WERI-Rb-1 (cell line): ENCODE results near the gene GRID1.

Experiments used
- DNase-seq: peaks from one replicate; pipeline ENCODE4 v3.0.0-alpha.2; 2020
- H3K27ac ChIP-seq: fragments of 250-450 bp; sonication (Bioruptor Pico); 2 replicates; pipeline ENCODE4 v1.5.1; 2020; ENCODE audit warnings: mild to moderate bottlenecking, moderate library complexity
- H3K27me3 ChIP-seq: fragments of 250-450 bp; sonication (Bioruptor Pico); 2 replicates; pipeline ENCODE4 v1.5.1; 2021; ENCODE audit warnings: mild to moderate bottlenecking, low read depth, moderate library complexity; ENCODE audit not compliant: insufficient read depth, severe bottlenecking
- H3K36me3 ChIP-seq: fragments of 250-450 bp; sonication (Bioruptor Pico); 2 replicates; pipeline ENCODE4 v1.5.1; 2020; ENCODE audit warnings: mild to moderate bottlenecking, moderate library complexity
- H3K4me3 ChIP-seq: 2 replicates; pipeline ENCODE4 v1.5.1; 2011; ENCODE audit warnings: low read depth, mild to moderate bottlenecking, control low read depth, low read length
- H3K9me3 ChIP-seq: fragments of 250-450 bp; sonication (Bioruptor Pico); 2 replicates; pipeline ENCODE4 v1.5.1; 2021; ENCODE audit warnings: mild to moderate bottlenecking, moderate library complexity; ENCODE audit not compliant: severe bottlenecking
- CTCF ChIP-seq: IDR thresholded peaks from 2 replicates; pipeline ENCODE4 v1.5.1; 2011; ENCODE audit warnings: low read depth, mild to moderate bottlenecking, control low read depth, inconsistent platforms, low read length

GRID1 gene

GRCh38 chr10:85993840-85994507 is 372.6 kb downstream of the GRID1 start:
- Histone ChIP-seq H3K27me3 (no peaks in the 10 kb centered on the region), H3K4me3 (no peak overlapping the region), H3K27ac (no peak overlapping the region), H3K9me3 (no peaks in the 10 kb centered on the region), H3K36me3 (no peaks in the 10 kb centered on the region)
- TF ChIP-seq CTCF: no peak
- DNase-seq: no peak

DNA sequence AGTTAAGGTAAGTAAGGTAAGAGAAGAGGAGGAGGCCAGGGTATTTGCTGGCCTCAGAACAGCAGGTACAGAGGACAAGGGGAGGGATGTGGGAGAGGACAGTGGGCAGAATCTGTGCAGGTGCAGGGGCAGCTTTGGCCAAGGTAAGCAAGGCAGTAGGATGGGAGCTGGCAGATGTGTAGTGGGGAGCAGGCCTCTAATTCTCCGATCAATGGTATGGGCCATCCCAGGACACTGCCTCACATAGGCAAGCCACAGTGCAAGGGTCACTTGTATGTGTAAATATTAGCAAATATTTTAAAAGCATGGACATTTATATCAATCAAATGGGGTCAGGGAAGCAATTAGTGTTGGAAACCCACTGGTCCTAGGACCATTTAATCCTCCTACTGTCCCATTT is 373.5 kb downstream of the GRID1 start:
- Histone ChIP-seq H3K27me3 (no peaks in the 10 kb centered on the region), H3K27ac (no peak overlapping the region), H3K9me3 (no peaks in the 10 kb centered on the region), H3K4me3 (no peak overlapping the region), H3K36me3 (no peaks in the 10 kb centered on the region)
- no peak for DNase-seq
- no peak for TF ChIP-seq CTCF

DNA sequence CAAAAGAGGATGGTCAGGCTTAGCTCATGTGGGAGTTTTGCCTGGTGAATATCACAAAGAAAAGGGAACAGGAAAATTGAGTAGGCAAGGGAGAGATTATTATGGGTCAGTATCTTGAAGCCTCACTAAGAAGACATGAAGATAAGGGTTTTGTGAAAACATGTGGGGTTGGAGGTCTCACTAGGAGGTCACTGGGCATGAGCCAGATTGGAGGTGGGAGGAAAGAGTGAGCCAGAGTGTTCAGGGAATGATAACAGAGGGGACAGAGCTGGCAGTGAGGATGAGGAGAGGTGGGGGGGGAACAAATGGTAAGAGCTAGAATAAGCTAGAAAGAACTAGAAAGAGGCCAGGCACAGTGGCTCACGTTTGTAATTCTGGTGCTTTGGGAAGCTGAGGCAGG is 374.3 kb downstream of the GRID1 start:
- Histone ChIP-seq H3K36me3 (no peaks in the 10 kb centered on the region), H3K27ac (no peak overlapping the region), H3K27me3 (no peaks in the 10 kb centered on the region), H3K4me3 (no peak overlapping the region), H3K9me3 (no peaks in the 10 kb centered on the region)
- no peak for DNase-seq
- TF ChIP-seq CTCF: no peak

DNA sequence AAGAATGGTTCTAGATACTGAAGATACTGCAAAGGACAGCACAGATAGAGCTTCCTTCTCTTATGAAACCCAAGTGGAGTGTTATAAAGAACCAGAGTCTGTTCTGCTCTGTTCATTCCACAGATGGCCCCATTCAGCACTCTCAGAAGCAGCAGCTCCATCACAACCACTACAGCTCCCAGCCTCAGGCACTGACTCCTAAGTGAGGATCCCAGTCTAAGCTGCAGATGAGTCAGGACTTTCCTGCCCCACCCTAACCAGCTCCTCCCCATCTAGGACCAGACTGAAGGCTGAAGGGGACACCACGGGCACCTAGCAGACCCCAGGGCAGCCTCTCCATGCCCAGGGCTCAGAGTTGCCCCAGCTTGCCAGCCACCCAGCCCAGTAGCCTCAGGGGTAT is 379.8 kb downstream of the GRID1 start:
- H3K36me3 ChIP-seq: no peaks in the 10 kb centered on the region
- no peaks in the 10 kb centered on the region for H3K27me3 ChIP-seq
- H3K4me3 ChIP-seq: no peak overlapping the region
- no peak overlapping the region for H3K27ac ChIP-seq
- DNase-seq: no peak
- no peak for TF ChIP-seq CTCF
- no peaks in the 10 kb centered on the region for H3K9me3 ChIP-seq

DNA sequence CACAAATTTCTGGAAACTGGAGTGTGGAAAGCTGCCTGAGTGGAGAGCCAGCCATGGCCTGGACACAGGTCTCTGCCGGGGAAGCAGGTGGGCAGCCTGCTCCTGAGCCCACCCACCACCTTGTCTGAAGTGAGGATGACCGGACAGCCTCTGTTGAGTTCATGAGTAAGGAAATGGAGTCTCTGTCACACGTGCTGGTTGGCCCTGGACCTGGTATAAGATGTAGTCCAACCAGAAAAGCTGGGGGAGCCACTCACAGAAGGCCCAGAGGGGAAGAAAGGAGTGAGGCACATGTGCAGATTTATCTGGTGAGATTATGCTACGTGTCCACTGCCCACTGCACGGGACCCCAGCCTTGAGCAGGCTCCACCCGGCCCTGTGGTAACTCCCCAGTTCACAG is 383.5 kb downstream of the GRID1 start:
- Histone ChIP-seq H3K4me3 (no peak overlapping the region), H3K9me3 (no peaks in the 10 kb centered on the region), H3K27ac (no peak overlapping the region), H3K36me3 (no peaks in the 10 kb centered on the region), H3K27me3 (no peaks in the 10 kb centered on the region)
- no peak for DNase-seq
- no peak for TF ChIP-seq CTCF

GRCh38 chr10:85979598-85979997 is 387.0 kb downstream of the GRID1 start:
- no peak for DNase-seq
- no peak overlapping the region for H3K27ac ChIP-seq
- H3K36me3 ChIP-seq: no peaks in the 10 kb centered on the region
- H3K4me3 ChIP-seq: no peak overlapping the region
- no peak for TF ChIP-seq CTCF
- H3K9me3 ChIP-seq: no peaks in the 10 kb centered on the region
- H3K27me3 ChIP-seq: no peaks in the 10 kb centered on the region
